Measurements from ENCODE around the gene IHH. TPM values are rescaled to one million over a fixed set of nuclear protein-coding genes. Genes with fewer than 3 reads are reported as not detected.

Gene IHH
- total and polyA plus RNA-seq, 8 donors: 1.0 to 3.7 (median 1.8) TPM

GRCh38 chr2:219025637-219026585, 34.8 kb downstream of the IHH start:
- ATAC-seq: no peak
- no peak overlapping the region for H3K27ac ChIP-seq
- intact Hi-C loops (cut with DNase I): no loop called here
- peaks cover 0 to 18% of the 10 kb centered on the region in 2 donors for H3K27me3 ChIP-seq
- no peaks in the 10 kb centered on the region for H3K9me3 ChIP-seq
- H3K4me3 ChIP-seq: no peak overlapping the region
- DNase-seq: peak in 1 of 4 donors; percentile 22
- TF ChIP-seq CTCF (IDR thresholded peaks at IDR 0.05): no peak
- no peaks in the 10 kb centered on the region for H3K4me1 ChIP-seq
- no peaks in the 10 kb centered on the region for H3K36me3 ChIP-seq

GRCh38 chr2:219024059-219024458, 36.7 kb downstream of the IHH start:
- Histone ChIP-seq H3K27me3 (peaks cover 0 to 5% of the 10 kb centered on the region in 2 donors), H3K36me3 (no peaks in the 10 kb centered on the region), H3K4me3 (no peak overlapping the region), H3K9me3 (no peaks in the 10 kb centered on the region), H3K27ac (no peak overlapping the region), H3K4me1 (no peaks in the 10 kb centered on the region)
- TF ChIP-seq CTCF (IDR thresholded peaks at IDR 0.05): no peak
- intact Hi-C loops (cut with DNase I): no loop called here
- DNase-seq (no peak), ATAC-seq (no peak)

GRCh38 chr2:219023045-219023605, 37.6 kb downstream of the IHH start:
- no peak for DNase-seq
- H3K9me3 ChIP-seq: no peaks in the 10 kb centered on the region
- H3K27me3 ChIP-seq: peaks cover 0 to 8% of the 10 kb centered on the region in 2 donors
- H3K36me3 ChIP-seq: no peaks in the 10 kb centered on the region
- H3K27ac ChIP-seq: no peak overlapping the region
- H3K4me1 ChIP-seq: no peaks in the 10 kb centered on the region
- no peak overlapping the region for H3K4me3 ChIP-seq
- intact Hi-C loops (cut with DNase I): no loop called here
- no peak for TF ChIP-seq CTCF (IDR thresholded peaks at IDR 0.05)
- ATAC-seq: no peak

- no peak for ATAC-seq
Measured at GRCh38 chr2:219022616-219023015, 38.1 kb downstream of the IHH start.

More at GRCh38 chr2:219022616-219023015, 38.1 kb downstream of the IHH start:
- intact Hi-C loops (cut with DNase I): no loop called here
- H3K27me3 ChIP-seq: peaks cover 0 to 12% of the 10 kb centered on the region in 2 donors
- no peaks in the 10 kb centered on the region for H3K4me1 ChIP-seq
- no peaks in the 10 kb centered on the region for H3K36me3 ChIP-seq
- DNase-seq: peak in 1 of 4 donors; percentile 15
- H3K9me3 ChIP-seq: no peaks in the 10 kb centered on the region
- no peak overlapping the region for H3K27ac ChIP-seq
- TF ChIP-seq CTCF (IDR thresholded peaks at IDR 0.05): no peak
- no peak overlapping the region for H3K4me3 ChIP-seq

All from left lung (tissue), 10 donors.